ENCODE measurements around the gene MRGPRX1. TPM values are rescaled to one million over a fixed set of nuclear protein-coding genes. Genes with fewer than 3 reads are reported as not detected.

The MRGPRX1 gene
- total RNA-seq, 2 experiments from 2014 or later = not detected

Other genes with a start within 250 kb of the MRGPRX1 start
- gene TMEM86A, start 240.6 kb downstream of the MRGPRX1 start, total RNA-seq = 1 to 10 TPM; 1.1 to 1.3 TPM
- gene IGSF22, start 213.2 kb downstream of the MRGPRX1 start, total RNA-seq = under 1 TPM; 0.48 to 0.92 TPM
- not detected for gene PTPN5, start 147.6 kb downstream of the MRGPRX1 start, total RNA-seq
- gene MRGPRX2, start 121.3 kb upstream of the MRGPRX1 start, total RNA-seq = not detected
- 10 to 100 TPM; 22.1 to 22.6 TPM for gene ZDHHC13, start 177.8 kb upstream of the MRGPRX1 start, total RNA-seq